Muscle layer of duodenum (tissue), 2 donors: Measurements from ENCODE around the gene ZSCAN4.

Experiments
- H3K27ac ChIP-seq: one replicate; pipeline ENCODE4 v1.7.0; 2013; ENCODE audit warnings: mild to moderate bottlenecking, low read length
- H3K27me3 ChIP-seq: one replicate; pipeline ENCODE4 v1.7.0; 2013; ENCODE audit warnings: low read depth, mild to moderate bottlenecking, control low read depth, low read length
- H3K36me3 ChIP-seq, 2 donors: one replicate each; pipeline ENCODE4 v1.7.0; 2013; ENCODE audit warnings: low read length in 2 of 2, control low read depth in 1 of 2, mild to moderate bottlenecking in 1 of 2; ENCODE audit not compliant: insufficient read depth in 2 of 2, control insufficient read depth in 1 of 2
- H3K4me1 ChIP-seq, 2 donors: one replicate each; pipeline ENCODE4 v1.7.0; 2013; ENCODE audit warnings: low read length in 2 of 2, mild to moderate bottlenecking in 2 of 2, control low read depth in 1 of 2, moderate library complexity in 1 of 2; ENCODE audit not compliant: insufficient read depth in 2 of 2, control insufficient read depth in 1 of 2
- H3K4me3 ChIP-seq, 2 donors: one replicate each; pipeline ENCODE4 v1.7.0; 2013; ENCODE audit warnings: low read length in 2 of 2, low read depth in 1 of 2, mild to moderate bottlenecking in 1 of 2
- H3K9me3 ChIP-seq, 2 donors: one replicate each; pipeline ENCODE4 v1.7.0; 2013; ENCODE audit warnings: low read length in 2 of 2, control low read depth in 1 of 2, mild to moderate bottlenecking in 1 of 2; ENCODE audit not compliant: control insufficient read depth in 1 of 2
- donor health status: healthy.

The ZSCAN4 gene

GRCh38 chr19:57719901-57720519 is 51.3 kb downstream of the ZSCAN4 start:
- Histone ChIP-seq H3K27me3 (no peaks in the 10 kb centered on the region), H3K9me3 (peaks cover 42 to 62% of the 10 kb centered on the region in 2 donors), H3K36me3 (peaks cover 22 to 61% of the 10 kb centered on the region in 2 donors), H3K4me1 (no peaks in the 10 kb centered on the region), H3K4me3 (peak overlapping the region in 1 of 2 donors; percentile 54), H3K27ac (no peak overlapping the region)

GRCh38 chr19:57720878-57721277 is 52.1 kb downstream of the ZSCAN4 start:
- H3K36me3 ChIP-seq = peaks cover 22 to 58% of the 10 kb centered on the region in 2 donors
- H3K9me3 ChIP-seq = peaks cover 42 to 62% of the 10 kb centered on the region in 2 donors
- no peak overlapping the region for H3K27ac ChIP-seq
- peak overlapping the region; percentile 1 to 54 for H3K4me3 ChIP-seq
- H3K27me3 ChIP-seq = no peaks in the 10 kb centered on the region
- no peaks in the 10 kb centered on the region for H3K4me1 ChIP-seq
